ENCODE data around the gene PLAAT4. TPM values are rescaled to one million over a fixed set of nuclear protein-coding genes. Genes with fewer than 3 reads are reported as not detected.
A peak's percentile ranks its signal among the peaks of the same experiment; 100 is the strongest.
"Not testable (repeated sequence)": the region's sequence is repeated elsewhere in the genome, so short reads cannot be mapped to it uniquely, and the experiment has no call there.

Gene PLAAT4
- total and polyA plus RNA-seq, 8 donors, result 4.0 to 262 (median 88.0) TPM

- no peaks in the 10 kb centered on the region for H3K27me3 ChIP-seq
- DNase-seq, result no peak
- peaks cover 0 to 8% (median 0%) of the 10 kb centered on the region in 4 donors for H3K4me1 ChIP-seq
- no peak overlapping the region for H3K27ac ChIP-seq
- H3K9me3 ChIP-seq, result no peaks in the 10 kb centered on the region
- intact Hi-C loops (cut with DNase I; ENCODE audit: low total_unique reads), result no loop called here
- no peak overlapping the region for H3K4me3 ChIP-seq
- 75 to 100% (median 87%) methylated on average over 1 of the region's 1 CpG for WGBS, 5 donors
- peaks cover 0 to 42% (median 39%) of the 10 kb centered on the region in 4 donors for H3K36me3 ChIP-seq
- TF ChIP-seq EP300 (IDR thresholded peaks at IDR 0.05), result no peak
Measured at GRCh38 chr11:63547061-63547460, 10.5 kb downstream of the PLAAT4 start.

DNA sequence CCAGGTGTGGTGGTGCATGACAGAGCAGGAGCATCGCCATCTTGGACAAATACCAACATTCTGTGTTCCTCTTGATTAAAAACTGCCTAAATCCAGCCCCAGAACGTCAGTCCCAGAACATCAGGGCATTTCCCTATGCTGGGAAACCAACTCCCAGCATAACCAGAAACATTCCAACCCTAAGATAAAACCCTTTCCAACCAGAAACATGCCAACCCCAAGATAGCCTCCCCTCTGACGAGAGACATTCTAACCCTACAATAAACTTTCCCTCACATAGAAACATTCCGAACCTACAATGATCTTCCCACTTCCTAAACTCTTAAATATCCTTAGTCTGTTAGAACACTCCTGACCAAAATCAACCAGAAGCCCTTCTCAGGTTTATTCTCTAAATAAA lies 11.6 kb downstream of the PLAAT4 start:
- intact Hi-C loops (cut with DNase I; ENCODE audit: low total_unique reads), result no loop called here
- peaks cover 0 to 42% (median 39%) of the 10 kb centered on the region in 4 donors for H3K36me3 ChIP-seq
- TF ChIP-seq POLR2A (IDR thresholded peaks at IDR 0.05) (no peak), EP300 (IDR thresholded peaks at IDR 0.05) (no peak), POLR2AphosphoS5 (IDR thresholded peaks at IDR 0.05) (no peak)
- TF ChIP-seq, protein P1, sequence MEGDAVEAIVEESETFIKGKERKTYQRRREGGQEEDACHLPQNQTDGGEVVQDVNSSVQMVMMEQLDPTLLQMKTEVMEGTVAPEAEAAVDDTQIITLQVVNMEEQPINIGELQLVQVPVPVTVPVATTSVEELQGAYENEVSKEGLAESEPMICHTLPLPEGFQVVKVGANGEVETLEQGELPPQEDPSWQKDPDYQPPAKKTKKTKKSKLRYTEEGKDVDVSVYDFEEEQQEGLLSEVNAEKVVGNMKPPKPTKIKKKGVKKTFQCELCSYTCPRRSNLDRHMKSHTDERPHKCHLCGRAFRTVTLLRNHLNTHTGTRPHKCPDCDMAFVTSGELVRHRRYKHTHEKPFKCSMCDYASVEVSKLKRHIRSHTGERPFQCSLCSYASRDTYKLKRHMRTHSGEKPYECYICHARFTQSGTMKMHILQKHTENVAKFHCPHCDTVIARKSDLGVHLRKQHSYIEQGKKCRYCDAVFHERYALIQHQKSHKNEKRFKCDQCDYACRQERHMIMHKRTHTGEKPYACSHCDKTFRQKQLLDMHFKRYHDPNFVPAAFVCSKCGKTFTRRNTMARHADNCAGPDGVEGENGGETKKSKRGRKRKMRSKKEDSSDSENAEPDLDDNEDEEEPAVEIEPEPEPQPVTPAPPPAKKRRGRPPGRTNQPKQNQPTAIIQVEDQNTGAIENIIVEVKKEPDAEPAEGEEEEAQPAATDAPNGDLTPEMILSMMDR (IDR thresholded peaks at IDR 0.05), result no peak
- WGBS, 5 donors, result 78 to 85% (median 81%) methylated on average over 4 of the region's 4 CpGs
- H3K27me3 ChIP-seq, result no peaks in the 10 kb centered on the region
- DNase-seq, result no peak
- no peak overlapping the region for H3K4me3 ChIP-seq
- no peak overlapping the region for H3K27ac ChIP-seq
- peaks cover 0 to 10% (median 2%) of the 10 kb centered on the region in 4 donors for H3K4me1 ChIP-seq
- no peaks in the 10 kb centered on the region for H3K9me3 ChIP-seq

- Histone ChIP-seq H3K36me3 (peaks cover 0 to 34% (median 33%) of the 10 kb centered on the region in 4 donors), H3K9me3 (no peaks in the 10 kb centered on the region), H3K4me1 (peaks cover 0 to 4% (median 2%) of the 10 kb centered on the region in 4 donors), H3K4me3 (no peak overlapping the region), H3K27ac (no peak overlapping the region), H3K27me3 (no peaks in the 10 kb centered on the region)
- 80 to 90% (median 89%) methylated on average over 4 of the region's 4 CpGs for WGBS, 5 donors
- DNase-seq, result no peak
- intact Hi-C loops (cut with DNase I; ENCODE audit: low total_unique reads), result no loop called here
- no peak for TF ChIP-seq POLR2A (IDR thresholded peaks at IDR 0.05)
- no peak for TF ChIP-seq EP300 (IDR thresholded peaks at IDR 0.05)
- no peak for TF ChIP-seq POLR2AphosphoS5 (IDR thresholded peaks at IDR 0.05)
Measured at GRCh38 chr11:63549411-63549810, 12.8 kb downstream of the PLAAT4 start.

DNA sequence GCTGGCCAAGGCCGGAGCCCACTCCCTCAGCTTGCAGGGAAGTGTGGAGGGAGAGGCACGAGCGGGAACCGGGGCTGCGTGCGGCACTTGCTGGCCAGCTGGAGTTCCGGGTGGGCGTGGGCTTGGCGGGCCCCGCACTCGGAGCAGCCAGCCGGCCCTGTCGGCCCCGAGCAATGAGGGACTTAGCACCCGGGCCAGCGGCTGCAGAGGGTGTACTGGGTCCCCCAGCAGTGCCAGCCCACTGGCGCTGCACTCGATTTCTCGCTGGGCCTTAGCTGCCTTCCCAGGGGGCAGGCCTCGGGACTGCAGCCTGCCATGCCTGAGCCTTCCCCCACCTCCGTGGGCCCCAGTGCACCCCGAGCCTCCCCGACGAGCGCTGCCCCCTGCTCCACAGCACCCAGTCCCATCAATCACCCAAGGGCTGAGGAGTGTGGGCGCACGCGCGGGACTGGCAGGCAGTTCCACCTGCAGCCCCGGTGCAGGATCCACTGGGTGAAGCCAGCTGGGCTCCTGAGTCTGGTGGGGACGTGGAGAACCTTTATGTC lies 13.6 kb downstream of the PLAAT4 start:
- H3K27me3 ChIP-seq; DNase-seq; H3K4me1 ChIP-seq; H3K27ac ChIP-seq; H3K9me3 ChIP-seq; H3K4me3 ChIP-seq; intact Hi-C loops (cut with DNase I; ENCODE audit: low total_unique reads): not testable (repeated sequence)
- WGBS, 5 donors, result 87 to 97% (median 93%) methylated on average over 14 to 31 of the region's 31 CpGs
- peaks cover 0 to 26% (median 25%) of the 10 kb centered on the region in 4 donors for H3K36me3 ChIP-seq

DNA sequence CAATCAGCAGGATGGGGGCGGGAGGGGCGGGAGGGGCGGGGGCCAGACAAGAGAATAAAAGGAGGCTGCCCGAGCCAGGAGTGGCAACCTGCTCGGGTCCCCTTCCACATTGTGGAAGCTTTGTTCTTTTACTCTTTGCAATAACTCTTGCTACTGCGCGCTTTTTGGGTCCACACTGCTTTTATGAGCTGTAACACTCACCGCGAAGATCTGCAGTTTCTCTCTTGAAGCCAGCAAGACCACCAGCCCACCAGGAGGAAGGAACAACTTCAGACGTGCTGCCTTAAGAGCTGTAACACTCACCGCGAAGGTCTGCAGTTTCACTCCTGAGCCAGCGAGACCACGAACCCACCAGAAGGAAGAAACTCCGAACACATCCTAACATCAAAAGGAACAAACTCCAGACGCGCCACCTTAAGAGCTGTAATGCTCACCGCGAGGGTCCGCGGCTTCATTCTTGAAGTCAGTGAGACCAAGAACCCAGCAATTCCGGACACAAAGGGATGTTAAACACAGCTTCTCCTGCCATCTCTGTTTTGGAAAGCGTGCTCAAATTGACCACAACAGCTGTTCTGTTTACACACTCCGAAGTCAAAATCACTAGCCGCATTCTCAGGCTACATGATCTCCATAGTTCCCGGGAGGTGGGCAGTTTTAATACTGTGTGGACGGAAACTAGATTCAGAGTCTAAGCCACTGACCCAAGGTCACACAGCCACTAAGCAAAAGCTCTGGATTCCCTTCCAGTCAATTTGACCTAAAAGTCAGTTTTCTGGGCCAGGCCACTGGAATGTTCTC lies 14.7 kb downstream of the PLAAT4 start:
- WGBS, 5 donors, result 69 to 89% (median 79%) methylated on average over 25 to 27 of the region's 27 CpGs
- no peak for DNase-seq
- Histone ChIP-seq H3K4me3 (peak overlapping the region in 1 of 4 donors; percentile 9), H3K27me3 (no peaks in the 10 kb centered on the region), H3K27ac (peak overlapping the region in 3 of 5 donors; percentile 8 to 11 (median 10)), H3K4me1 (peaks cover 0 to 4% (median 2%) of the 10 kb centered on the region in 4 donors), H3K9me3 (no peaks in the 10 kb centered on the region), H3K36me3 (peaks cover 0 to 15% (median 14%) of the 10 kb centered on the region in 4 donors)
- intact Hi-C loops (cut with DNase I; ENCODE audit: low total_unique reads), result no loop called here
- no peak for TF ChIP-seq POLR2A (IDR thresholded peaks at IDR 0.05)
- TF ChIP-seq, protein P1 (IDR thresholded peaks at IDR 0.05), result no peak
- no peak for TF ChIP-seq POLR2AphosphoS5 (IDR thresholded peaks at IDR 0.05)
- TF ChIP-seq EP300 (IDR thresholded peaks at IDR 0.05), result no peak

All from stomach (tissue), 9 donors.